HG02763 (cell line): Measurements from ENCODE around the gene APPBP2.
"Not testable (repeated sequence)": the region's sequence is repeated elsewhere in the genome, so short reads cannot be mapped to it uniquely, and the experiment has no call there.

Experiments
- ATAC-seq: cut with Tn5 transposase; IDR thresholded peaks from one replicate; pipeline ENCODE4 v1.9.1; 2021; ENCODE audit warnings: mild to moderate bottlenecking, moderate library complexity; ENCODE audit not compliant: unreplicated experiment

APPBP2 gene

GRCh38 chr17:60535382-60536279 is 9.6 kb upstream of the APPBP2 start:
- no peak for ATAC-seq

- ATAC-seq = no peak
Measured at GRCh38 chr17:60534613-60535157, 8.6 kb upstream of the APPBP2 start.

GRCh38 chr17:60534010-60534555 is 8.0 kb upstream of the APPBP2 start:
- ATAC-seq = no peak

GRCh38 chr17:60529806-60530205 is 3.8 kb upstream of the APPBP2 start:
- ATAC-seq = no peak

GRCh38 chr17:60528828-60529227 is 2.8 kb upstream of the APPBP2 start:
- ATAC-seq = no peak

- no peak for ATAC-seq
Measured at GRCh38 chr17:60527701-60528100, 1.7 kb upstream of the APPBP2 start.

GRCh38 chr17:60526726-60527125 is 684 bp upstream of the APPBP2 start:
- no peak for ATAC-seq

- no peak for ATAC-seq
Measured at GRCh38 chr17:60525328-60525684, 736 bp downstream of the APPBP2 start.

- no peak for ATAC-seq
Measured at GRCh38 chr17:60524463-60525327, 1.3 kb downstream of the APPBP2 start.

GRCh38 chr17:60523822-60524221 is 2.2 kb downstream of the APPBP2 start:
- ATAC-seq = no peak

GRCh38 chr17:60522889-60523626 is 3.0 kb downstream of the APPBP2 start:
- no peak for ATAC-seq

- no peak for ATAC-seq
Measured at GRCh38 chr17:60519795-60520194, 6.2 kb downstream of the APPBP2 start.

GRCh38 chr17:60515683-60516082 is 10.4 kb downstream of the APPBP2 start:
- not testable (repeated sequence) for ATAC-seq

- ATAC-seq = not testable (repeated sequence)
Measured at GRCh38 chr17:60515199-60515598, 10.8 kb downstream of the APPBP2 start.

GRCh38 chr17:60514500-60514899 is 11.5 kb downstream of the APPBP2 start:
- ATAC-seq = no peak

- no peak for ATAC-seq
Measured at GRCh38 chr17:60514053-60514452, 12.0 kb downstream of the APPBP2 start.

GRCh38 chr17:60513014-60513413 is 13.0 kb downstream of the APPBP2 start:
- ATAC-seq = no peak

- ATAC-seq = no peak
Measured at GRCh38 chr17:60510723-60511122, 15.3 kb downstream of the APPBP2 start.

GRCh38 chr17:60510031-60510430 is 16.0 kb downstream of the APPBP2 start:
- ATAC-seq = no peak

GRCh38 chr17:60508384-60508980 is 17.6 kb downstream of the APPBP2 start:
- no peak for ATAC-seq
